GM12891 (cell line): ENCODE data around the gene SLC4A1AP.

Experiments used
- PAX5 ChIP-seq: IDR thresholded peaks from 2 replicates; pipeline ENCODE4 v1.6.1; 2011; ENCODE audit warnings: low read length, moderate library complexity, mild to moderate bottlenecking; ENCODE audit not compliant: insufficient read depth, severe bottlenecking
- POLR2A ChIP-seq: IDR thresholded peaks from 2 replicates; pipeline ENCODE4 v1.6.1; 2011; ENCODE audit warnings: low read depth, low read length, control low read depth
- POLR2AphosphoS5 ChIP-seq: IDR thresholded peaks from 2 replicates; pipeline ENCODE4 v1.6.1; 2011; ENCODE audit warnings: low read depth, low read length, control low read depth
- POU2F2 ChIP-seq: IDR thresholded peaks from 2 replicates; pipeline ENCODE4 v1.6.1; 2011; ENCODE audit warnings: low read depth, mild to moderate bottlenecking, control low read depth, low read length, moderate library complexity
- SPI1 ChIP-seq: IDR thresholded peaks from 2 replicates; pipeline ENCODE4 v1.6.1; 2011; ENCODE audit warnings: low read depth, low read length, control low read depth
- TAF1 ChIP-seq: IDR thresholded peaks from 2 replicates; pipeline ENCODE4 v1.6.1; 2011; ENCODE audit warnings: low read depth, low read length, control low read depth

- TF ChIP-seq POLR2A = no peak
- TF ChIP-seq POLR2AphosphoS5 = no peak
- no peak for TF ChIP-seq TAF1
- no peak for TF ChIP-seq SPI1
- TF ChIP-seq POU2F2 = no peak
- TF ChIP-seq PAX5 = no peak
These were observed 25.6 kb upstream of the SLC4A1AP start for GRCh38 chr2:27638037-27638637.
